ENCODE results near the gene GOLPH3L.
"Not testable (repeated sequence)": the region's sequence is repeated elsewhere in the genome, so short reads cannot be mapped to it uniquely, and the experiment has no call there.

The GOLPH3L gene

GRCh38 chr1:150657064-150657463 lies 39.9 kb downstream of the GOLPH3L start:
- DNase-seq: not testable (repeated sequence)

- DNase-seq: not testable (repeated sequence)
These were observed 42.3 kb downstream of the GOLPH3L start for GRCh38 chr1:150654635-150655034.

- DNase-seq: peak in 2 of 3 experiments; percentile 66 to 85
These were observed 46.8 kb downstream of the GOLPH3L start for GRCh38 chr1:150650193-150650592.

DNA sequence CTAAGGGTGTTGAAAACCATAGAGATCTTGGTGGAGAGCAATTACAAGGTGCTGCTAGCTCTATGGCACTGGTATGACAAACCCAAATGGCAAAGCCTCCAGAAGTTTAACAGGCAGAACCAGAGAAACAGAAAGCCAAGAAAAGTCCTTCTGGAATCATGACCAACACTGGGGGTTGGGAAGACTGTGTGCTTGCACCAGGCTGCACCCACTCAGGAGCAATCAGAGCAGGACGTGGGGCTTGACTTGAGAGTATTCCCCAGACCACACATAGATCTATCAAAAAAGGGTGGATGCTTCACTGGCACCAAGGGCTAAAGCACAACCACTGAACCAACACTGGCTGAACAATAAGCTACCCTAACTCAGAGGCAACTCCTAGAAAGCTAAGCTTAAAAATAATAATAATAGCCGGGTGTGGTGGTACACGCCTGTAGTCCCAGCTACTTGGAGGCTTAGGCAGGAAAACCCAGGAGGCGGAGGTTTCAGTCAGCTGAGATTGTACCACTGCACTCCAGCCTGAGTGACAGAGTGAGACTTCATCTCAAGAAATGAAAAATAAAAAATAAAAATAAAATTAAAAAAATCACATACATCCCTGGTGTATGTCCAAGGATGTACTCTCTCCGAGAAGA lies 47.4 kb downstream of the GOLPH3L start:
- DNase-seq: no peak

- DNase-seq: no peak
These were observed 54.7 kb downstream of the GOLPH3L start for GRCh38 chr1:150642296-150642695.

DNA sequence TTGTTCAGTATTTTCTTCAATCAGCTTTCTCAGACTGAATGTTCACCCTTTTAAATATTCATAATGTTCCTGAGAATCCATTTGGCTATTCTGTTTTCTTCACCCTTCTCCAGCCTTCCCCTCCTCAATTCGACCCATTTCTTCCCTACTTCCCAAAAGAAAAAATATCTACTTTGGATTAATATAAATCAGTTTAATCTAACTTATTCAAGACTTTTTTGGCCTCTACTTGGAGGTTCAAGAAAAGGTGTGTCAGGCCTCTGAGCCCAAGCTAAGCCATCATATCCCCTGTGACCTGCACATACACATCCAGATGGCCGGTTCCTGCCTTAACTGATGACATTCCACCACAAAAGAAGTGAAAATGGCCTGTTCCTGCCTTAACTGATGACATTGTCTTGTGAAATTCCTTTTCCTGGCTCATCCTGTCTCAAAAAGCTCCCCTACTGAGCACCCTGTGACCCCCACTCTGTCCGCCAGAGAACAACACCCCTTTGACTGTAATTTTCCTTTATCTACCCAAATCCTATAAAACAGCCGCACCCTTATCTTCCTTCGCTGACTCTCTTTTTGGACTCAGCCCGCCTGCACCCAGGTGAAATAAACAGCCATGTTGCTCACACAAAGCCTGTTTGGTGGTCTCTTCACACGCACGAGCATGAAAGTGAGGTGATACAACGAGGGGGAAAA lies 55.7 kb downstream of the GOLPH3L start:
- DNase-seq: not testable (repeated sequence)

DNA sequence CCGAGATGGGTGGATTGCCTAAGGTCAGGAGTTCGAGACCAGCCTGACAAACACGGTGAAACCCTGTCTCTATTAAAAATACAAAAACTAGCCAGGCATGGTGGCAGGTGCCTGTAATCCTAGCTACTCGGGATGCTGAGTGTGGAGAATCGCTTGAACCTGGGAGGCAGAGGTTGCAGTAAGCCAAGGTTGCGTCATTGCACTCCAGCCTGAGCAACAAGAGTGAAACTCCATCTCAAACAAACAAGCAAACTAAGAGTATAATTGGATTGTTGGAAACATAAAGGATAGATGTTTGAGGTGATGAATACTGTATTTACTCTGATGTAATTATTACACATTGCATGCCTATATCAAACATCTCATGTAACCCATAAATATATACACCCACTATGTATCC lies 58.5 kb downstream of the GOLPH3L start:
- not testable (repeated sequence) for DNase-seq

DNA sequence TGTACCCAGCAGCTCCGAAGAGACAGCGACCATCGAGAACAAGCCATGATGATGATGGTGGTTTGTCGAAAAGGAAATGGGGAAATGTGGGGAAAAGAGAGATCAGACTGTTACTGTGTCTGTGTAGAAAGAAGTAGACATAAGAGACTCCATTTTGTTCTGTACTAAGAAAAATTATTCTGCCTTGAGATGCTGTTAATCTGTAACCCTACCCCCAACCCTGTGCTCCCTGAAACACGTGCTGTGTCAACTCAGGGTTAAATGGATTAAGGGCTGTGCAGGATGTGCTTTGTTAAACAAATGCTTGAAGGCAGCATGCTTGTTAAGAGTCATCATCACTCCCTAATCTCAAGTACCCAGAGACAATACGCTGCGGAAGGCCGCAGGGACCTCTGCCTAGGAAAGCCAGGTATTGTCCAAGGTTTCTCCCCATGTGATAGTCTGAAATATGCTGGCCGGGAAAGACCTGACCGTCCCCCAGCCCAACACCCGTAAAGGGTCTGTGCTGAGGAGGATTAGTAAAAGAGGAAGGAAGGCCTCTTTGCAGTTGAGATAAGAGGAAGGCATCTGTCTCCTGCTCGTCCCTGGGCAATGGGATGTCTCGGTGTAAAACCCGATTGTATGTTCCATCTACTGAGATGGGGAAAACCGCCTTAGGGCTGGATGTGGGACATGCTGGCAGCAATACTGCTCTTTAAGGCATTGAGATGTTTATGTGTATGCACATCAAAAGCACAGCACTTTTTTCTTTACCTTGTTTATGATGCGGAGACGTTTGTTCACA lies 61.9 kb downstream of the GOLPH3L start:
- DNase-seq: peak in 2 of 3 experiments; percentile 25 to 47

GRCh38 chr1:150629115-150629928 lies 67.6 kb downstream of the GOLPH3L start, which contains the start of gene ENSA:
Gene ENSA, minus strand, starts transcription at chr1:150629612. Its CDS starts 142 bp downstream, at chr1:150629470.
- peak; percentile 99 to 100 (median 100) for DNase-seq

DNA sequence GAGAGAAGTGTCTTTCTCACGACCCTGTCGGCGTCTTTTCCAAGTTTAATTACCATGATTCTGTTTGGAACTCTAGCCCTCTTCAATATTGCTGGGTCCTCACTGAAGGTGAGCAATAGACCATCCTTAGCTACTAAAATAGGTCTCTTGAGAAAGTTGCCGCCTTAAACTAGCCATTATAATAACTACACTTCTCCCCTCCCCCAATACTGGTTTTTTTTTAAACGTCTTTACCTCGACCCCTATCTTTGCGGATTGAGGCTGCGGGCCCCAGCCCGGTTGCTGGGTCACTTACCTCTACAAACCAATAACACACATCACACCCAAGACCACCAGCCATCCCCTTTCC lies 68.2 kb downstream of the GOLPH3L start:
- DNase-seq: no peak

DNA sequence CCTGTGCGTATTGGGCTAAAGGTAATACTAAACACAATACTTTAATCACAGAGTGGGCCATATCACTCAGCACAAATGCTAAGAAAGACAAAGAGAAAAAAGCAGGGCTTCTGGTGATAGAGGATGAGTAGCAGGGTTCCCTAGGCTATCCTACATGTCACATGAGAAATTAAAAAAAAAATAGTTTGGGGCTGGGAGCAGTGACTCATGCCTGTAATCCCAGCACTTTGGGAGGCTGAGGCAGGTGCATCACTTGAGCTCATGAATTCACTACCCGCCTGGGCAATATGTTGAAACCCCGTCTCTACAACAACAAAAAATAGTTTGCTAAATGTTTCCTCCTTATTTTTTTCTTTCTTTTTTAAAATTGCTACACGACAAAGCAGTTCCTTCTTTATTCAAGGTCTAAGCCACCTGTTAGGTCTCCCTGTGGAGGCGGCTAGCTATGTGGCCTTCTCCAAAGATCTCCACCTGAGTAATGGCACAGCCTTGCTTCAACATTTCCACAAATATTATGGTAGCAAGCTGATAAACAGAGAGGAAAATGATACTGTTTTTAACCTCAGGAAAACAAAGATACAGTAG lies 69.0 kb downstream of the GOLPH3L start:
- DNase-seq: peak in 1 of 3 experiments; percentile 34

GRCh38 chr1:150626150-150626549 lies 70.8 kb downstream of the GOLPH3L start:
- no peak for DNase-seq

DNA sequence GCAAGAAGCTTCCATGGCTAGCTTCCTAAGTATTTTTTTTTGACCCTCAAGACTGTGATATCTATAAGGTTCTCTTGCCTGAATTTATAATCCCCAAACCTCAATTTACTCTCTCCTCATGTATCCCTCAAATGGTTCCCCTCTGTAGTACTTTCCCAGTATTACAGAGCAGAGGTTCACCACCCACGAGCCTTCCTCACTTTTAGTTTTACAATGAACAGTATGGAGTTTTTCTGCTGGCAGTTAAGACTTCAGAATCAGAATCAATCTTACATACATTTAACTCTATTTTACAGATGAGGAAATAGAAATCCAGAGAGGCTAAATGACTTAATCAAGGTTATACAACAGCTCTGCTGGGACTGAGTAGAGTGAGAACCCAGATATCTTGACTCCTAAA lies 72.4 kb downstream of the GOLPH3L start:
- DNase-seq: not testable (repeated sequence)

DNA sequence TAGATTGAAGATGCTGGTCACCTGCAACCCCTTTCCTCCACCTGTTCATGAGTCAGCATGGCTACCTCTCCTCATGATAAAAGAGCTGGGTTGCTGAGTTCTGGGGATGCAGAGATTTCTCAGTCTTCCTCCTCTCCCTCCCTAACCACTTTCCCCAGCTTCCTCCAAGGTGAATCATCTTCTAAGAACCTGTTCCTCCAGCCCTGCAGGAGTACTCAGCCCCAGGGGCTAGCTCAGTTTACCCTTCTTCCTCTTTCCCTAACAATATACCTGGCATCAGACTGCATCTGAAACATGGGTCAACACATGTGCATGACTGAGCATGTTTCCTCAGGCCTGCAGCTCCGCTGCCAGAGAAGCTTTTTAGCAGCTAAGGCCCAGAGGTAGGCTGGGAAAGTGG lies 72.8 kb downstream of the GOLPH3L start:
- DNase-seq: not testable (repeated sequence)

DNA sequence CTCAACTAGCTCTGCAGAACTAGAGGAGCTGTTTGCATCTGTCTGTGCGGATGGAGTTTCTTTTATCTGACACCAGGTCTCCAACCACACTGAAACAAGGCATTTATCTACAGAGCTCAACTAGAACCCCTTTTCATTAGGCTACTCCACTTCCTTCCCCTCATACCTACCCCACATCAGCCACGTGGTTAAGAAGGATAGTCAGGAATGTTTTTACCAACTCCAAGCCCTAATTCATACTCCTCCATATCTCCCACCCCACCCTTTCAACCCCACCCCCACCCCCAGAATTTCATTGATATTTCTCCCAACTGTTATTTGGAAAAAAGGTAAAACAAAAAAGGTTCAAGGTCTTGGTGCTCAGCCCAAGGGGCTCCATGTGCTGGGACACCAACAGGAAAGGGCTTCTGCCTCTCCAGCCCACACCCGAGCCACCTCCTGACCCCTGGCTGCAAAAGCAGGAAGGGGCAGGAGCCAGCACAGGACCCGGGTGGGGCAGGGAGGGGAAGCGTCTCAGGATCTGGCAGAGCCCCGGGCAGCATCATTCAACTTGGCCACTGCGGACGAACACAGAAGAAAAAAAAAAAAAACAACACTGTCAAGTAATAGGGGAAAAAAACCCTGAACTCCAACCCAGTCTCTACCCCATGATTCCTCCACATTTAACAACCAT lies 74.5 kb downstream of the GOLPH3L start:
- no peak for DNase-seq

DNA sequence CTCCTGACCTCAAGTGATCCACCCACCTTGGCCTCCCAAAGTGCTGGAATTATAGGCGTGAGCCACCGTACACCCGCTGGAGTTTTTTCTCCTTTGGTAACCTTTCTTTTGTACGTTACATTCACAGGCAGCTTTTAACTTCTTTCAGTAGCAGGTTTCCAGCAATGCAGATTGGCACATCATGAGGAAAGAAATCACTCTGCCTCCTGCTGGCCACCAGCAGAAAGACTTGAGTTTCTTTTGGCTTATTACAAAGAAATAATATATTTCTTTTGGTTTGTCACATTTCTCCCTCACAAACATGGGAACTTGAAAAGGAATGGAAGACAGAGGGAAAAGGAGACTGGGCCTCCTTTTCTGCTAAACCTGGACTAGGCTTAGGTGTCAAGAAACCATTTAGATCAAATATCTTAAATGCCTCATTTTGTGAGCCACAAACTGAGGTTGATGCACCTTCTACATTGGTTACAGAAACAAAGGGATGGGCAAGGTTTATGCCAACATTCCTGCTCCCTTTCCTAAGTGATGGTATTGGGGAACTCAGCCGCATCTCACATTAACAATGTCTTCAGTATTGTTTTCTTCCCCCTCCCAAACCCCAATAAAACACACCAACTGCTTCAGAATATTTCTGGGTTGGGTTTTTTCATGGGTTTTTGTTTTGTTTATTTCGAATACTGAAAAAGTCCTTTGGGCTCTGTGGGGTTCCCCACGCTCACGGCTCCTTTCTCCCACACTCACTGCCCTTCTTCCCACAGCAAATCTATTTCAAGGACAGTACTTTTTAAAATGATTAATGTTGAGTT lies 75.3 kb downstream of the GOLPH3L start:
- DNase-seq: peak in 2 of 3 experiments; percentile 31 to 42

- no peak for DNase-seq
These were observed 76.0 kb downstream of the GOLPH3L start for GRCh38 chr1:150620919-150621318.

GRCh38 chr1:150619576-150620509 lies 77.1 kb downstream of the GOLPH3L start:
- peak in 1 of 3 experiments; percentile 18 for DNase-seq

DNA sequence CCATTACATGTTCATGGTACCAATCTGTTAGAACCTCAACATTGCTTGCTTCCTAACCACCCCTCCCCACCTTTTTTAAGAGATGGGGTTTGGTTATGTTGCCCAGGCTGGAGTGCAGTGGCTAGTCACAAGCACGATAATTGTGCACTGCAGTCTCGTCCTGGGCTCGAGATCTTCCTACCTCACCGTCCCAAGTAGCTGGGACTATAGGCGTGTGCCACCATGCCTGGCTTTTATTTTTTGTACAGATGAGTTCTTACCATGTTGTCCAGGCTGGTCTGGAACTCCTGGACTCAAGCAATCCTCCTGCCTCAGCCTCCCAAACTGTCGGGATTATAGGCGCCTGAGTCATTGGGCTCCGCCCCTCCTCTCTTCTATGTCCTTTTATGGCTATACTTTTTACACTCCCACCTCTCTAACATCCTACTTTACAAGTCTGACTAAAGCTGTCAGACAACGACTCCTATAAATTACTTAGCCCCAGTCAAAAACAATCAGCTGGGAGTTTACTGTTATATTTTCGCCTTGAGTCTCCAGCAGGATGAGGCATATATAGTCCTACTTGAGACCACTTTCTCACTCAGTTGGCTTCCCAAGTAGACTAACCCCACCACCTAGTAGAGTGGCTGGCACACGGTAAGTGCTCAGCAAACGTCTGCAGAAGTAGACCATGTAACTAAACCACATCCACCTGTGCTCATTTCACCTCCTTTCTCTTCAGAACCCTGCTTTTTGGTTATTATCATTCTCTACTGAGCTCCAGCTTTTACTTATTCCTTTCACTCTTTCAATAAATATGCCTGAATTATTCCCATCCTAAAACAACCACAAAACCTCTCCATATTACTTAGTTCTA lies 81.4 kb downstream of the GOLPH3L start:
- no peak for DNase-seq
